Stimulated activated CD4-positive, alpha-beta T cell treated with anti-CD3 and anti-CD28 coated beads, Interleukin-12 subunit alpha, Interleukin-12 subunit beta, amount 100 ng/mL, for 4 hours (primary cell): ENCODE results near the gene ACER2.
A peak's percentile ranks its signal among the peaks of the same experiment; 100 is the strongest.

Experiments used
- DNase-seq: peaks from one replicate; pipeline ENCODE4 v3.0.0-alpha.2; 2020

The ACER2 gene

GRCh38 chr9:19490269-19490668 is 81.5 kb downstream of the ACER2 start:
- DNase-seq = no peak

- DNase-seq = no peak
These were observed 82.0 kb downstream of the ACER2 start for GRCh38 chr9:19490828-19491227.

GRCh38 chr9:19492775-19493173 is 84.0 kb downstream of the ACER2 start:
- DNase-seq = no peak

- DNase-seq = peak; percentile 21
These were observed 84.5 kb downstream of the ACER2 start for GRCh38 chr9:19493174-19493811.

GRCh38 chr9:19493876-19494275 is 85.1 kb downstream of the ACER2 start:
- no peak for DNase-seq

GRCh38 chr9:19495186-19496028 is 86.6 kb downstream of the ACER2 start:
- DNase-seq = no peak

GRCh38 chr9:19496321-19497050 is 87.7 kb downstream of the ACER2 start:
- no peak for DNase-seq

GRCh38 chr9:19497276-19497675 is 88.5 kb downstream of the ACER2 start:
- no peak for DNase-seq

- no peak for DNase-seq
These were observed 89.2 kb downstream of the ACER2 start for GRCh38 chr9:19498015-19498414.
